K562 (cell line): ENCODE measurements around the gene PTPRG. TPM values are rescaled to one million over a fixed set of nuclear protein-coding genes. Genes with fewer than 3 reads are reported as not detected.

ENCODE experiments used
- ATAC-seq: fragments of 200-7000 bp; cut with Tn5 transposase; 3 replicates; pipeline ENCODE4 v1.9.1; 2020; ENCODE audit warnings: moderate library complexity
- BruUV-seq: library from RNA; stranded (reverse); fragments of 400-500 nt; replicated peaks from 2 replicates; lab custom pipeline; 2021; lab: Mats Ljungman, UMichigan
- CTCF ChIA-PET: fragments of 300-600 bp; formaldehyde crosslinking; extraction: SDS; loops from one replicate; lab custom pipeline; 2021; ENCODE audit warnings: low intra/inter-chr PET ratio; lab: Yijun Ruan, JAX
- POLR2A ChIA-PET: fragments of 300-600, 350-650 bp; sonication (Branson Sonifier 250); formaldehyde crosslinking; extraction: SDS; loops from one replicate; lab custom pipeline; 2021; ENCODE audit warnings: antibody characterized with exemption, inconsistent platforms; lab: Yijun Ruan, JAX
- DNase-seq, 4 experiments: peaks; one replicate each; pipeline versions ENCODE4 v3.0.0 to v3.0.0-alpha.2; 2011 to 2018; ENCODE audit warnings: low spot score in 3 of 4, mixed read lengths in 3 of 4; ENCODE audit errors: extremely low read depth in 1 of 4
- FAIRE-seq: peaks from 2 replicates; lab custom pipeline; 2011; peaks lifted over from hg19 to GRCh38; lab: Jason Lieb, UNC
- H2AFZ ChIP-seq: 2 replicates; pipeline ENCODE4 v1.6.0; 2011; ENCODE audit warnings: low read depth, low read length, control low read depth, inconsistent platforms
- H3K27ac ChIP-seq: fragments of 200-600 bp; 3 replicates; pipeline ENCODE4 v1.8.0; 2011; ENCODE audit warnings: low read depth, mild to moderate bottlenecking, control low read depth, inconsistent platforms, low read length, moderate library complexity, mixed read lengths; ENCODE audit errors: extremely low read depth
- H3K27me3 ChIP-seq, 2 experiments: fragments of 300-600 bp in 1 of 2; 2 replicates in 1 of 2; 3 replicates in 1 of 2; pipeline versions ENCODE4 v1.6.0 to v1.8.0; 2011; ENCODE audit warnings: inconsistent platforms in 2 of 2, low read length in 2 of 2, mild to moderate bottlenecking in 1 of 2, mixed read lengths in 1 of 2, moderate library complexity in 1 of 2; ENCODE audit not compliant: control insufficient read depth in 2 of 2, insufficient read depth in 2 of 2
- H3K36me3 ChIP-seq: fragments of 300-600 bp; 3 replicates; pipeline ENCODE4 v1.8.0; 2011; ENCODE audit warnings: mild to moderate bottlenecking, low read length, inconsistent platforms; ENCODE audit not compliant: control insufficient read depth, insufficient read depth
- H3K4me1 ChIP-seq, 2 experiments: fragments of 200-600 bp in 1 of 2; replicated peaks in 1 of 2; 2 replicates in 1 of 2; 3 replicates in 1 of 2; pipeline versions ENCODE4 v1.5.1 to v1.8.0; 2011; ENCODE audit warnings: inconsistent platforms in 2 of 2, low read length in 2 of 2, mild to moderate bottlenecking in 1 of 2, mixed read lengths in 1 of 2, moderate library complexity in 1 of 2; ENCODE audit not compliant: control insufficient read depth in 2 of 2, insufficient read depth in 2 of 2
- H3K4me2 ChIP-seq: 2 replicates; pipeline ENCODE4 v1.6.1; 2011; ENCODE audit warnings: low read length, control low read depth, inconsistent platforms, mixed read lengths; ENCODE audit not compliant: insufficient read depth
- H3K4me3 ChIP-seq: fragments of 200-600 bp; sonication (generic), shearing (Covaris generic); 2 replicates; pipeline ENCODE4 v1.5.1; 2016; ENCODE audit warnings: control low read depth, inconsistent platforms
- H3K79me2 ChIP-seq: fragments of 200-600 bp; 3 replicates; pipeline ENCODE4 v1.8.0; 2011; ENCODE audit warnings: low read length, inconsistent platforms; ENCODE audit not compliant: control insufficient read depth, insufficient read depth
- H3K9ac ChIP-seq, 2 experiments: 2 replicates each; pipeline versions ENCODE4 v1.6.0 to v1.6.1; 2011; ENCODE audit warnings: low read depth in 2 of 2, low read length in 2 of 2, control low read depth in 1 of 2, inconsistent platforms in 1 of 2, mild to moderate bottlenecking in 1 of 2, mixed read lengths in 1 of 2; ENCODE audit not compliant: insufficient read depth in 1 of 2
- H3K9me1 ChIP-seq: one replicate; pipeline ENCODE4 v1.6.0; 2011; ENCODE audit warnings: inconsistent platforms, mild to moderate bottlenecking, low read length, moderate library complexity; ENCODE audit not compliant: control insufficient read depth, insufficient read depth
- H3K9me3 ChIP-seq: replicated peaks from 2 replicates; pipeline ENCODE4 v1.5.1; 2011; ENCODE audit warnings: low read depth, low read length, inconsistent platforms; ENCODE audit not compliant: control insufficient read depth, insufficient read depth
- H4K20me1 ChIP-seq: replicated peaks from 2 replicates; pipeline ENCODE4 v1.6.1; 2011; ENCODE audit warnings: low read length, inconsistent platforms, mixed read lengths; ENCODE audit not compliant: control insufficient read depth, insufficient read depth
- ASH1L ChIP-seq: fragments of 450-650 bp; IDR thresholded peaks from 2 replicates; pipeline ENCODE4 v1.6.1; 2018; ENCODE audit warnings: borderline replicate concordance, mild to moderate bottlenecking, low read depth; ENCODE audit not compliant: partially characterized antibody
- CGGBP1 ChIP-seq: fragments of 250-450 bp; sonication (Bioruptor Pico); IDR thresholded peaks from 2 replicates; pipeline ENCODE4 v1.9.0; 2021; ENCODE audit warnings: mild to moderate bottlenecking
- E4F1 ChIP-seq: fragments of 250-450 bp; sonication (Bioruptor Pico); IDR thresholded peaks from 2 replicates; pipeline ENCODE4 v1.5.0; 2021; ENCODE audit warnings: mild to moderate bottlenecking, borderline replicate concordance
- NR3C1 ChIP-seq: sonication (generic); formaldehyde crosslinking; IDR thresholded peaks from 2 replicates; pipeline ENCODE4 v1.8.1; 2022; ENCODE audit warnings: missing genetic modification reagents
- SMAD1 ChIP-seq: fragments of 150-350 bp; IDR thresholded peaks from 2 replicates; pipeline ENCODE4 v1.6.1; 2014; ENCODE audit warnings: low read length, low read depth; ENCODE audit not compliant: partially characterized antibody
- TSC22D4 ChIP-seq: fragments of 450-650 bp; IDR thresholded peaks from 2 replicates; pipeline ENCODE4 v1.6.1; 2016; ENCODE audit warnings: missing genetic modification characterization, missing biosample characterization, control low read depth
- ZBTB8A ChIP-seq: fragments of 450-650 bp; IDR thresholded peaks from 2 replicates; pipeline ENCODE4 v1.6.1; 2018; ENCODE audit warnings: mild to moderate bottlenecking, moderate library complexity; ENCODE audit not compliant: partially characterized antibody
- ZNF217 ChIP-seq: sonication (generic); formaldehyde crosslinking; IDR thresholded peaks from 2 replicates; pipeline ENCODE4 v1.8.0; 2022; ENCODE audit warnings: mild to moderate bottlenecking, missing genetic modification reagents
- ZNF311 ChIP-seq: fragments of 250-450 bp; sonication (Bioruptor Pico); IDR thresholded peaks from 2 replicates; pipeline ENCODE4 v1.4.0; 2020; ENCODE audit warnings: mild to moderate bottlenecking, moderate library complexity
- ZNF384 ChIP-seq: IDR thresholded peaks from 2 replicates; pipeline ENCODE4 v1.6.1; 2012; ENCODE audit warnings: low read depth, low read length, improper control_type of control experiment
- ZNF41 ChIP-seq: fragments of 250-450 bp; sonication (Bioruptor Pico); conservative IDR thresholded peaks from 2 replicates; pipeline ENCODE4 v1.4.0; 2020; ENCODE audit warnings: mild to moderate bottlenecking
- WGBS: fragments of 100-300 bp; shearing (Covaris generic); methylation state at CpG from one replicate; pipeline ENCODE4 v1.1.6; 2016; ENCODE audit warnings: low coverage, mixed read lengths; ENCODE audit not compliant: insufficient coverage; ENCODE audit errors: missing lambda C conversion rate; 5-methylcytosine and 5-hydroxymethylcytosine counted together
- in situ Hi-C: fragments of 300-500 bp; cut with MboI; formaldehyde crosslinking; loops from 4 replicates; pipeline ENCODE4 v1.15.0; 2018; ENCODE audit warnings: inconsistent platforms, mixed read lengths
- intact Hi-C: fragments of 100-400 bp; cut with micrococcal nuclease; formaldehyde crosslinking; loops from 2 replicates; pipeline ENCODE4 v1.14.2; 2022
- polyA plus RNA-seq, 8 experiments: library from polyadenylated mRNA; depleted of rRNA in 4 of 8; stranded (reverse) in 5 of 8; unstranded in 3 of 8; fragments of >200 nt; fragmentation: Nextera tagmentation in 2 of 8; fragmentation: Illumina TruSeq in 1 of 8; extraction: Ambion mirVana in 2 of 8; extraction: Trizol in 1 of 8; gene quantifications; 2 replicates each; pipeline versions ENCODE4 v1.2.1 to v1.2.3, GENCODE V29; 2011 to 2014; ENCODE audit warnings: inconsistent platforms in 1 of 8, missing spikeins in 1 of 8
- total RNA-seq, 7 experiments: library from RNA; depleted of rRNA in 6 of 7; stranded (reverse); fragments of >200 nt in 6 of 7; fragmentation: Illumina TruSeq in 2 of 7; extraction: Trizol in 2 of 7; gene quantifications; 2 replicates each; pipeline versions ENCODE4 v1.2.1 to v1.2.3, GENCODE V29; 2011 to 2021; ENCODE audit warnings: low replicate concordance in 1 of 7

The PTPRG gene
- total and polyA plus RNA-seq, 9 of the 15 experiments (the other 6 are each of a cell fraction or from before 2014, with no cell fraction given) = 0.16 TPM; not detected in 8

- TF ChIP-seq E4F1 (CRISPR knock-in tag) = no peak
Measured at GRCh38 chr3:61889259-61889658, 327.9 kb downstream of the PTPRG start (continued).

- WGBS = 7% methylated on average over 3 of the region's 3 CpGs
- Histone ChIP-seq H3K27ac (no peak overlapping the region), H3K4me3 (no peak overlapping the region), H3K9ac (no peak overlapping the region), H3K79me2 (no peaks in the 10 kb centered on the region), H3K36me3 (no peaks in the 10 kb centered on the region), H3K4me2 (no peak overlapping the region), H3K9me1 (no peaks in the 10 kb centered on the region), H3K4me1 (no peaks in the 10 kb centered on the region), H2AFZ (no peak overlapping the region), H4K20me1 (no peaks in the 10 kb centered on the region), H3K27me3 (no peaks in the 10 kb centered on the region), H3K9me3 (no peaks in the 10 kb centered on the region)
- in situ Hi-C loops (no loop called here), intact Hi-C loops (no loop called here)
- CTCF ChIA-PET = no interaction called here
- ATAC-seq (no peak), FAIRE-seq (no peak), DNase-seq (no peak)
- BruUV-seq = no TSS peak
- POLR2A ChIA-PET = no interaction called here
- TF ChIP-seq ZNF311 = no peak
- TF ChIP-seq SMAD1 = no peak
- no peak for TF ChIP-seq TSC22D4
- TF ChIP-seq ASH1L = no peak
- TF ChIP-seq ZNF41 (CRISPR knock-in tag) = no peak
- no peak for TF ChIP-seq ZBTB8A
- TF ChIP-seq ZNF217 (CRISPR knock-in tag) = no peak
- no peak for TF ChIP-seq CGGBP1 (CRISPR knock-in tag)
- no peak for TF ChIP-seq ZNF384
- TF ChIP-seq NR3C1 = no peak
Measured at GRCh38 chr3:61890167-61890566, 328.8 kb downstream of the PTPRG start.
